Adipose tissue (tissue), 3 donors: ENCODE data around the gene ATP9A. TPM values are rescaled to one million over a fixed set of nuclear protein-coding genes. Genes with fewer than 3 reads are reported as not detected.
"Not testable (repeated sequence)": the region's sequence is repeated elsewhere in the genome, so short reads cannot be mapped to it uniquely, and the experiment has no call there.

Experiments used
- H3K27ac ChIP-seq: one replicate; pipeline ENCODE4 v1.5.1; 2013; ENCODE audit warnings: low read depth, low read length
- WGBS, 3 donors: extraction: QIAGEN DNeasy Blood & Tissue Kit; methylation state at CpG; one replicate each; pipeline ENCODE4 v1.1.7; 2013; 5-methylcytosine and 5-hydroxymethylcytosine counted together
- polyA plus RNA-seq, 3 donors: library from polyadenylated mRNA; stranded (reverse); fragments of 200-250 nt; gene quantifications; one replicate each; pipeline ENCODE4 v1.2.3, GENCODE V29; 2013
- donor health status: healthy with polysubstance abuse.
- donor health status: Bipolar disorder and iron deficiency.
- donor health status: healthy.

Gene ATP9A
- polyA plus RNA-seq, 3 donors: 10.1 to 38.0 (median 10.4) TPM

DNA sequence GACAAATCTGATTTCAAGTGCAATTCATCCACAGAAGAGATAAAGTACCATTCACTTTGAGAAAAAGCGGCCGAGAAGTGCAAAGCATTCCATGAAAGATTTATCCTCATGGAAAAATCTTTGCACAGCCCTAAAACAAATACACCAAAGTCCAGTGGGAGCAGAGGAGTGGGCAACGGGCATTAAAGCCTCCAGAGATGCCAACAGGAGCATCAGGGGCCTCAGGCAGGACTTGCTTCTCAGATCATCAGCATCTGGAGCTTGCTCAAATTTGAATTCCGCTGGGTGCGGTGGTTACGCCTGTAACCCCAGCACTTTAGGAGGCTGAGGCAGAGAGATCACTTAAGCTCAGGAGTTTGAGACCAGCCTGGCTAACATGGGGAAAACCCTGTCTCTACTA lies 115.0 kb downstream of the ATP9A start:
- 88 to 96% (median 91%) methylated on average over 6 of the region's 6 CpGs for WGBS, 3 donors
- no peak overlapping the region for H3K27ac ChIP-seq

DNA sequence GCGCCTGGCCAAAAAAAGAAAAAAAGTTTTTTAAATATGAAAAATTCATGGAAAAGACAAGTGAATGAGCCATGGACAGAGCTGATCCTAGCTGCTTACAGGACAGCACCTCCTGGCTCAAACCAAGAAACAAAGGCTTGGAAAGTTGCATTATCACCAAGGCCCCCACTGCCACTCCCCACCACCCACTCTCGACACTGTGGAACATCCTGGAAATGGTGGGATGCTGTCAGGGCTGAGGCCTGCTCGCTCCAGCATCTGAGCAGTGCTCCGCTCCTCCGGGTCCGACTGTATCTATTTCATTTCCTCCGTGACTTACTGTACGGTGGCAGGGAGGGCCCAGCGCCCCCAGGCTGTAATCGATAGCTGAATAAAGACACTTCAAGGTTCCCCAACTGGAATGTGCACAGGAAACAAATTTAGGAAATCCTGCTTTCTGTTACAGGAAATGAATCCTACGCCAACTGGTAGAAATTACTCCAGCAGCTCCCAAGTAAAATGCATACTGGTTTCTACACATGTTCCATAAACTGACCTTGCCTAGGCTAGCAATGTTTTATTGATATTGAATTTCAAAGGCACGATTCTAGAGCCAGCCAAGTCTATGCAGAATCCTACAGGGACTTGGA lies 116.2 kb downstream of the ATP9A start:
- 42 to 84% (median 56%) methylated on average over 12 of the region's 12 CpGs for WGBS, 3 donors
- no peak overlapping the region for H3K27ac ChIP-seq

DNA sequence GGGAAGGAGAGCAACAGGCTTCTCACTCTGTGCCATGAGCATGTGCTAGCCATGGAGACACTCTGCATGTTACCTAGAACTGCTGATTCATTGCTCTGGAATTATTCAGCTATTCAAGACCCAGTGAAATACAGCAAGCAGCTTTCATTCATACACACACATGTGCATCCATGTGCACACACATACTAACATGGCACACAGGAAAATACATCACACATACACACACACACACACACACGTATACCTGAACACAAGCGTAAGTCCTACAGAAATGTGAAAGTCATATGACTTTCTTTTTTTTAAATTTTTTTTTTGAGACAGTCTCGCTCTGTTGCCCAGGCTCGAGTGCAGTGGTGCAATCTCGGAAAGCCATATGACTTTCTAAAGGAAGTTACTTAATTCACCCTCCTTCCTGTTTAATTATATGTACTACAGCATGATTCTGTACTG lies 117.5 kb downstream of the ATP9A start:
- H3K27ac ChIP-seq: no peak overlapping the region
- WGBS, 3 donors: 38 to 78% (median 54%) methylated on average over 5 of the region's 5 CpGs

DNA sequence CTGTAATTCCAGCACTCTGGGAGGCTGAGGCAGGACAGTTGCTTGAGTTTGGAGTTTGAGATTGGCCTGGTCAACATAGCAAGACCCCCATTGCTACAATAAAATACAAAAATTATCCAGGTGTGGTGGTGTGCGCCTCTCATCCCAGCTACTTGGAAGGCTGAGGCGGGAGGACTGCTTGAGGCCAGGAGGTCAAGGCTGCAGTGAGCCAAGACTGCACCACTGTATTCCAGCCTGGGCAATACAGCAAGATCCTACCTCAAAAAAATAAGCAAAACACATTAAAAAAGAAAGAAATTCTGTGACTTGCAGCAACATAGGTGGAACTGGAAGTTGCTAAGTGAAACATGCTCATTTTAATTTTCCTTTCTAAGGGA lies 119.6 kb downstream of the ATP9A start:
- H3K27ac ChIP-seq: no peak overlapping the region
- 96 to 100% (median 97%) methylated on average over 2 of the region's 2 CpGs for WGBS, 3 donors

DNA sequence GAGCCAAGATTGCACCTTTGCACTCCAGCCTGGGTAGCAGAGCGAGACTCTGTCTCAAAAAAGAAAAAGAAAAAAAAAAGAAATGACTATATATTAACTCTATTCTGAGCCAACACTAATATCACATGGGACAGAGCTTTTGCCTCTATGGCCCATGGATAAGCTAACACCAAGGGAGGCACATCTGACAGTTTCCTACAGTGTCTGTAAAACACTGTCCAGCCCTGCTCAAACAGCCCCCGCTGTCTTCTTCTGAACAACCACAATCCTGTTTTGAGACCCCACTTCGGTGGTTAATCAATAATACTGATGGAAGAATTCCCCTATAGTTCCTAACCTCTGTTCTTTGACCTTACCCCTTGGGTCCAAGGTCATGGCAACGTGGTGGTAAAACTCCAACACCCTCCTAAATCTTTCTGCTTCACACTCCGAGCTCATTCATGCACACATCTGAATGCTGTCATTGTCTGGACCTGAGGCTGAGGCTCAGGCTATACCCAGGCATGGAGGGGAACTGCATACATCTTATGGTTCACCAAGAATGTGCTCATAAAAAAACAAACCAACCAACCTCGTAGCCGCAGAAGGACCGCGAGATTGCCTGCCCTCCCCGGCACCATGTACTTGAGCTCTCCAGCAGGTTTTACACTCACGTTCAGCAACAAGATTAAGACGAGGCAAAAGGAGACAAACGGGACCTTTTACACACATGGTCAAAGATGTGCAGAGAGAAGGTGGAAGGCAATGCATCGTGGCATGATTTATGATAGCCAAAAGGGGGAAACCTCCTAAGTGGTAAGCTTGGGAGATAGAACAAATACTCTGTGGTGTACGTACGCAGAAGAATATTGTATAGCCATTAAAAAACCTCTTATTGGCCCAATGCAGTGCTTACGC lies 120.3 kb downstream of the ATP9A start:
- no peak overlapping the region for H3K27ac ChIP-seq
- 85 to 89% (median 88%) methylated on average over 17 of the region's 17 CpGs for WGBS, 3 donors

DNA sequence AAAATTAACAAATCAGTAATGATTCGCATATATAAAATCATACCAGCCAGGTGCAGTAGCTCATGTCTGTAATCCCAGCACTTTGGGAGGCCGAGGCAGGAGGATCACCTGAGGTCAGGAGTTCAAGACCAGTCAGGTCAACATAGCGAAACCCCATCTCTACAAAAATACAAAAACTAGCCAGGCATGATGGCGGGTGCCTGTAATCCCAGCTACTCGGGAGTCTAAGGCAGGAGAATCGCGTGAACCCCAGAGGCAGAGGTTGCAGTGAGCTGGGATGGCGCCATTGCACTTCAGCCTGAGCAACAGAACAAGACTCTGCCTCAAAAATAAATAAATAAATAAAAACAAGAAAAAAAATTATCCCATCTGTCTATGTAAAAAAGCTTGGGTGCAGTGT lies 124.4 kb downstream of the ATP9A start:
- not testable (repeated sequence) for H3K27ac ChIP-seq
- WGBS, 3 donors: 94 to 97% (median 96%) methylated on average over 8 of the region's 8 CpGs

DNA sequence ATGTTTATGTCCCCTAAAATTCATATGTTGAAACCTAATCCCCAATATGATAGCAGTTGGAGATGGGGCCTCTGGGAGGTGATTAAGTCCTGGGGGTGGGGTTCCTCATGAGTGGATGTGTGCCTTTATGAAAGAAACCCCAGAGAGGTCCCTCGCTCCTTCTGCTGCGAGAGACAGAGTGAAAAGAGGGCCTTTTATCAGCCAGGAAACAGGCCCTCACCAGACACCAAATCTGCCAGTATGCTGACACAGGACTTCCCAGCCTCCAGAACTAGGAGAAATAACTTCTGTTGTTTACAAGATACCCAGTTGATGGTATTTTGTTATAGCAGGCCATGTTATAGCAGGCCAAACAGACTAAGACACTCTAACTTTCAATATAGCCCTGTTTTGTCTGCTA lies 124.8 kb downstream of the ATP9A start:
- H3K27ac ChIP-seq: no peak overlapping the region
- WGBS, 3 donors: 55 to 87% (median 76%) methylated on average over 2 of the region's 2 CpGs

DNA sequence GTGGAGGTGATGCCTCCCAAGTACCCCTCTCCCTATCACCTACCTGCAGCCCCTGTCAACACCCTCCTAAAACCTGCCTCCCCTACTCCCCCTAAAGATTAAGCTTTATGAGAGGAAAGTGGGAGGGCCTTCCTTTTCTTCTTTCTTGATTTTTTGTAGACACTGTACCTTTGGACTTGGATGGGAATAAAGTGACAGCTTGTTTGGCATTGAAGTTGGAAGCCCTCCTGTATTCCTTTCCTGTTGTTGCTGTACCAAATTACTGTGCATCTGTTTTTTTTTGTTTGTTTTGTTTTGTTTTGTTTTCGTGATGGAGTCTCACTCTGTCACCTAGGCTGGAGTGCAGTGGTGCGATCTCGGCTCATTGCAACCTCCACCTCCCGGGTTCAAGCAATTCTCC lies 126.3 kb downstream of the ATP9A start:
- H3K27ac ChIP-seq: no peak overlapping the region
- 91 to 96% (median 94%) methylated on average over 4 of the region's 4 CpGs for WGBS, 3 donors

DNA sequence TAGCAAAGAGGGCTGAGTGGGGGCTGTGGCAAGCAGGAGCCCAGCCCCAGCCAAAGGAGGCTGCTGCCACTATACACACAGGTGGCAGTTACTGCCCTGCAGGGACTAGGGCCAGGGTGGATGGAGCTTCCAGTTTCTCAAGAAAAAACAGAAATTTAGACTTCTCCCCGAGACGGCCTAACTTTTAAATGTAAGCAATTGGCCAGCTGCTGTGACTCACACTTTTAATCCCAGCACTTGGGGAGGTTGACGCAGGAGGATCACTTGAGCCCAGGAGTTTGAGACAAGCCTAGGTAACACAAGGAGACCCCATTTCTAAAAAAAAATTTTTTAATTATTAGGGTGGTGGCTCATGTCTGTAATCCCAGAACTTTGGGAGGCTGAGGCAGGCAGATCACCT lies 127.4 kb downstream of the ATP9A start:
- H3K27ac ChIP-seq: no peak overlapping the region
- WGBS, 3 donors: 73 to 92% (median 80%) methylated on average over 3 of the region's 3 CpGs

DNA sequence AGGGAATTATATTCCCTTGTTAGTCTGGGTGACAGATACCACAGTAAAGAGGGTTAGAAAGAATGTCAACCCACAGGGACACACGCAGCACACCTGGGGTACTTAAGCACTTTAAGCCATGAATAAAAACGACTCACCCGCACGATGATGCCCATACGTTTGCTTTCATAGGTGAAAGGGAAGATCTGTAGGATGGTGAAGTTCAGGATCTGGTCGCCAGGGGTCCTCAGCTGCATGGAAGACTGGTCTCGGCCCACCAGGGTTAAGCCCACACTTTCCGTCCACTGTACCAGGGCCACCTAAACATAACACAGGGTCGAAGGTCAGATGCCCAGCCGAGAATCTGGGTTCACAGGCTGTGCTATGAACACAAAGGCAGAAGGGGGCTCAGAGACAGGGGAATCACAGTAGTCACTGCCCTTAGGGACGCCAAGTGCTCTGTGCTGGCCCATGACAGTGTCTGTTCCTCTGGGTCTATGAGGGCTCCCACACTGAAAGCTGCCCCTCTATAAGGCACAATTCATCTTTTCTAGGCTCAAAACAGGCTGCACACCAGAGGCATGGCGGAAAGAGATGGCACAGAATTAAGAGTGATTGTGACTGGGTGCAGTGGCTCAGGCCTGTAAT lies 128.9 kb downstream of the ATP9A start:
- WGBS, 3 donors: 25 to 28% (median 26%) methylated on average over 12 of the region's 12 CpGs
- H3K27ac ChIP-seq: no peak overlapping the region

DNA sequence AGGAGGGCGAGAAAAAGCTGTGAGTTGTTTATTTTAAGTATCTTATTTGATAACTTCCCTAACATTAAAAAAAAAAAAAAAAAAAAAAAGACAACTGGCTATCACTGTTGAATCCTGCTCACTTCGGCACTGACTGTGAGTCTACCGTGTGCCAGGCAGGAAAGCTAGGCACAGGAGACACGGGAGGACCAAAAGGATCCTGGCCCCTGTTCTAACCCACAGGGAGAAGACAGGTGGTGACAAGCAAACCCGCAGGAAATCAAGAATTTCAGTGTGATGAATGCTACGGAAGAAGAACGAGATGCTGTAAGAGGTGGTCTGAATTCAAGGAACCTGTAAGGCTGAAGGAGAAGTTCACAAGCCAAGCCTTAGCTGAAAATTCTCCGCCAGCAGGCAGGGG lies 130.9 kb downstream of the ATP9A start:
- WGBS, 3 donors: 76 to 88% (median 87%) methylated on average over 8 of the region's 8 CpGs

DNA sequence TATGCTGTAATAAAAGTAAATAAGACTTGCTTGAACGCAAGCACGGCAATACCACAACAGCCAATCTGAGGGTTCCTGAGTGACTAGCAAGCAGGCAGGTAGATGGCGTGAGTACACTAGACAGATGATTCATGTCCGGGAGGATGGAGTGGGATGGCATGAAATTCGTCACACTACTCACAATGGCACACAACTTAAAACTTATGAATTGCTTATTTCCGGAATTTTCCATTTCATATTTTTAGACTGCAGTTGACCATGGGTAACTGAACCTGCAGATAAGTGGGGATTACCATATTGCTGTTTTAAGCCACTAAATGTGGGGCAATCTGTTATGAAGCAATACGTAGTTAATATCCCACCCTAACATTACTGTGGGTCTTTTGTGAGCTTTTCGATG lies 132.1 kb downstream of the ATP9A start:
- WGBS, 3 donors: 84 to 92% (median 90%) methylated on average over 8 of the region's 8 CpGs
- H3K27ac ChIP-seq: no peak overlapping the region

More for the DNA sequence above, 130.9 kb downstream of the ATP9A start:
- H3K27ac ChIP-seq: no peak overlapping the region

DNA sequence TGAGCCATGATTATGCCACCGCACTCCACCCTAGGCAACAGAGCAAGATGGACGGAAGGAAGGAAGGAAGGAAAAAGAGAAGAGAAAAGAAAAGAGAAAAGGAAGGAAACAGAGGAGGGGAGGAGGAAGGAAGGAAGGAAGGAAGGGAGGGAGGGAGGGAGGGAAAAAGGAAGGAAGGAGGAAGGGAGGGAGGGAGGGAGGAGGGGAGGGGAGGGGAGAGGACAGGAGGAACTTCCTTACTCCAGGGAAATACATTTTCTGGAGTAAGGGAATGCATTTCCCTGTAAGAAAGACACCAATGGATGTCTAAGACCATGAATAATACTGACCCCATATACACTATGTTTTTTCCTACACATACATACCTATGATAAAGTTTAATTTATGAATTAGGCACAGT lies 132.5 kb downstream of the ATP9A start:
- WGBS, 3 donors: 89 to 100% (median 90%) methylated on average over 2 of the region's 2 CpGs
- no peak overlapping the region for H3K27ac ChIP-seq

DNA sequence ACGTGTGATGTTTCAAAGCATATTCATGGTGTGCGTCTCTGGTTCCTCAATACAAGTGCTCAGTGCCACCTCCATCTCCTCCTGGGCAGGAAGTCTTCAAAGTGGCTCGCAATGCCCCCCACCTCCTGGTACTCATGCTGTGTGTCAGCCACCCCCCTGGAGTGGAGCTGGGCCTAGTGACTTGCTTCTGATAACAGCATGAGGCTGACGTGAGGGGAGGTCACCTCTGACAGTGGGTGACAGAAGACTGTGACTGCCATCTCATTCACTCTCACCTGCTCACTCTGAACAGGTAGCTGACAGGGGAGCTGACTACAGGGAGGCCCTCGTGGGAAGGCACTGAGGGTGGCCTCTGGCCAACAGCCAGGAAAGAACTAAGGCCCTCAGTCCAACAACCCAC lies 133.3 kb downstream of the ATP9A start:
- 66 to 86% (median 86%) methylated on average over 5 of the region's 5 CpGs for WGBS, 3 donors
- no peak overlapping the region for H3K27ac ChIP-seq

DNA sequence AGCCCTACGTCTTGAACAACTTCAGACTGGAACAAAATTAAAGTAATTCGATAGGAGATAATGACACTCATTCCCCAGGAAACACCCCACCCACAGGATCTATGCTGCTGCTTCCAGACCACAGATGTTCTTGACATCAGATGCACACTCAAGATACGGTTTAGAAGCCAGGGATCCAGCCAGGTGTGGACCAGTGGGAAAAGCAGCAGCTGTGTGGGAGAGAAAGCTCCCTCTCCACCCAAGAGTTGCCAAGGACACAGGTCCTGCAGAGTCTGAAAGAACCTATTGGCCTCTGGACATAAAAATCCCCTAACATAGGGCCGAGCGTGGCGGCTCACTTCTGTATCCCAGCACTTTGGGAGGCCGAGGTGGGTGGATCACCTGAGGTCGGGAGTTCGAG lies 133.9 kb downstream of the ATP9A start:
- 30 to 87% (median 87%) methylated on average over 9 of the region's 9 CpGs for WGBS, 3 donors
- H3K27ac ChIP-seq: no peak overlapping the region

DNA sequence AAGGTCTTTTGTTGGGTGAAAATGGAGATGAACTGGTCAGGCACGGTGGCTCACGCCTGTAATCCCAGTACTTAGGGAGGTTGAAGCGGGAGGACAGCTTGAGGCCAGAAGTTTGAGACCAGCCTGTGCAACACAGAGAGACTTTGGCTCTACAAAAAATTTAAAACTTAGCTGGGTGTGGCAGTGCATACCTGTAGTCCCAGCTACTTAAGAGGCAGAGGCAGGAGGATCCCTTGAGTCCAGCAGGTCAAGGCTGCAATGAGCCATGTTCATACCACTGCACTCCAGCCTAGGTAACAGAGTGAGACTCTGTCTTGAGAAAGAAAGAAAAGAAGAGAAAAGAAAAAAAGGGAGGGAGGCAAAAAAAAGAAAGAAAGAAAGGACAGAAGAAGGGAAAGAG lies 134.8 kb downstream of the ATP9A start:
- WGBS, 3 donors: 94 to 99% (median 94%) methylated on average over 3 of the region's 3 CpGs
- H3K27ac ChIP-seq: no peak overlapping the region

DNA sequence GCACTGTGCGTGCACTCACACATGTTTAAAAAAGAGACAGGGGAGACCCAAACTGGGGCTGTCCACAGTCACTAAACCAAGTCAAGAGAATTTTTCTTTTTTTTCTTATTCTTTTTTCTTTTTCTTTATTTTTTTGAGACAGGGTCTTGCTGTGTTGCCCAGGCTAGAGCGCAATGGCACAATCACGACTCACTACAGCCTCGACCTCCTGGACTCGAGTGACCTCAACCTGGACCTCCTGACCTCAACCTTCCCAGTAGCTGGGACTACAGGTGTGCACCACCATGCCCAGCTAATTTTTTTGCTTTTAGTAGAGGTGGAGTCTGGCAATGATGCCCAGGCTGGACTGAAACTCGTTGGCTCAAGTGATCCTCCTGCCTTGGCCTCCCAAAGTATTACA lies 136.2 kb downstream of the ATP9A start:
- 92 to 96% (median 92%) methylated on average over 6 of the region's 6 CpGs for WGBS, 3 donors

DNA sequence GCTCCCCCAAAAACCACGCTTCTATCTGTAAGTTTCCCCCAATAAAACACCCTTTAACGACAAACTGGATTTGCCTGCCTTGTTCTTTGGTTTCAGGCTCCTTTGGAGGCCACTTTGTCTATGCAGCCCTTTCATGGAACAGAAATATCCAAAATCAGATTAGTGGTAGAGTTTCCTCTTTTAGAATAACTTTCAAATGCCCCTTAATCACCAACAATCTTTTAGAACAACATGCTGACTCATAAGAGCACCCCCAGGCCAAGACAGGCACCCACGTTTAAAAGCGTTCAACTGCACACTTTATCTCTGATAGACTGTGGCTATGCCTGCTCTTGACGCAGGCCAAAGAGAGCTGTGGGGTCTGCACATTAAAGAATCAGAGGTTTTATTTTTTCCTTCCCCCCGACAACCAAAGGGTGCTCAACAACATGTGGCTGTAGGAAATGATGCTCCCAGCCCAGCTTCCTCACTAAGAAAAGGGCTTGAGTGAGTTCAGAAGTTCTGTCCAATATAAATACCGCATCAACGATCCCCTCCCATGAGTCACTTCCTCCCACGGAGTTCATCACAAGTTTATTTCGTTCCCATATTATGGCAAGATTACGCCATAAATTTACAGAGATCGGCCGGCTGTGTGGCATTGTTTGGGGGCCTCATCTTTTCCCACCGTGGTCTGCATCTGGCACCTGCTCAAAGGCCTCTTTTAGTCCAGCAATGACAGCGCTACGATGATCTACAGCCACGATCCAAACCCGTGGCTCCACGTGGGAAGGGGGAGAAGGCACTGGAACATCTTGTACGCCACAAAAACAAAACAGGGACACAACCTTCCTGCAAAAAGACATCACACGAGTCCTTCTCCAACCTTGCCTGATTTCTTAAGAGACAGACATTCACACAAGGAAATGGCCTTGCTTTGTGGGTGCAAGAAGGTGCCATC lies 136.9 kb downstream of the ATP9A start:
- H3K27ac ChIP-seq: peak overlapping the region; percentile 45
- WGBS, 3 donors: 9 to 71% (median 14%) methylated on average over 21 of the region's 21 CpGs

More for the DNA sequence above, 136.2 kb downstream of the ATP9A start:
- peak overlapping the region; percentile 45 for H3K27ac ChIP-seq
